ENCODE data around the gene VWA5B2. TPM values are rescaled to one million over a fixed set of nuclear protein-coding genes. Genes with fewer than 3 reads are reported as not detected.

Gene VWA5B2
- polyA plus RNA-seq, 3 donors, result 0.92 to 1.3 (median 1.1) TPM

GRCh38 chr3:184222521-184222920, 6.9 kb upstream of the VWA5B2 start:
- no peak for DNase-seq (ENCODE audit: low read depth in 3 of 3, low spot score in 2 of 3)

- DNase-seq (ENCODE audit: low read depth in 3 of 3, low spot score in 2 of 3), result no peak
Observed at GRCh38 chr3:184223946-184224345, 5.4 kb upstream of the VWA5B2 start.

- DNase-seq (ENCODE audit: low read depth in 3 of 3, low spot score in 2 of 3), result no peak
Observed at GRCh38 chr3:184227481-184227935, 1.9 kb upstream of the VWA5B2 start.

GRCh38 chr3:184228376-184229137, 828 bp upstream of the VWA5B2 start:
- no peak for DNase-seq (ENCODE audit: low read depth in 3 of 3, low spot score in 2 of 3)

- no peak for DNase-seq (ENCODE audit: low read depth in 3 of 3, low spot score in 2 of 3)
Observed at GRCh38 chr3:184230081-184230602, 757 bp downstream of the VWA5B2 start.

- DNase-seq (ENCODE audit: low read depth in 3 of 3, low spot score in 2 of 3), result no peak
Observed at GRCh38 chr3:184230603-184231528, 1.5 kb downstream of the VWA5B2 start.

- DNase-seq (ENCODE audit: low read depth in 3 of 3, low spot score in 2 of 3), result no peak
Observed at GRCh38 chr3:184231671-184232070, 2.3 kb downstream of the VWA5B2 start.

- DNase-seq (ENCODE audit: low read depth in 3 of 3, low spot score in 2 of 3), result no peak
Observed at GRCh38 chr3:184233127-184233843, 3.9 kb downstream of the VWA5B2 start.

GRCh38 chr3:184234224-184234623, 4.8 kb downstream of the VWA5B2 start:
- DNase-seq (ENCODE audit: low read depth in 3 of 3, low spot score in 2 of 3), result no peak

GRCh38 chr3:184234671-184235380, 5.4 kb downstream of the VWA5B2 start:
- DNase-seq (ENCODE audit: low read depth in 3 of 3, low spot score in 2 of 3), result no peak

GRCh38 chr3:184235381-184236032, 6.1 kb downstream of the VWA5B2 start:
- no peak for DNase-seq (ENCODE audit: low read depth in 3 of 3, low spot score in 2 of 3)

- DNase-seq (ENCODE audit: low read depth in 3 of 3, low spot score in 2 of 3), result no peak
Observed at GRCh38 chr3:184236033-184236410, 6.6 kb downstream of the VWA5B2 start.

- DNase-seq (ENCODE audit: low read depth in 3 of 3, low spot score in 2 of 3), result no peak
Observed at GRCh38 chr3:184236636-184237035, 7.3 kb downstream of the VWA5B2 start.

GRCh38 chr3:184237211-184237610, 7.8 kb downstream of the VWA5B2 start:
- no peak for DNase-seq (ENCODE audit: low read depth in 3 of 3, low spot score in 2 of 3)

GRCh38 chr3:184237807-184238206, 8.4 kb downstream of the VWA5B2 start:
- DNase-seq (ENCODE audit: low read depth in 3 of 3, low spot score in 2 of 3), result no peak

GRCh38 chr3:184238246-184238818, 8.9 kb downstream of the VWA5B2 start:
- DNase-seq (ENCODE audit: low read depth in 3 of 3, low spot score in 2 of 3), result no peak

- DNase-seq (ENCODE audit: low read depth in 3 of 3, low spot score in 2 of 3), result no peak
Observed at GRCh38 chr3:184239221-184239620, 9.8 kb downstream of the VWA5B2 start.

GRCh38 chr3:184239708-184240107, 10.3 kb downstream of the VWA5B2 start:
- no peak for DNase-seq (ENCODE audit: low read depth in 3 of 3, low spot score in 2 of 3)

GRCh38 chr3:184240384-184241140, 11.2 kb downstream of the VWA5B2 start:
- DNase-seq (ENCODE audit: low read depth in 3 of 3, low spot score in 2 of 3), result no peak
